Midbrain (tissue), 1 donor: ENCODE results near the gene DNAJB12.

ENCODE experiments used
- DNase-seq: peaks from one replicate; lab custom pipeline; 2025; lab: John Stamatoyannopoulos, UW

The DNAJB12 gene

DNA sequence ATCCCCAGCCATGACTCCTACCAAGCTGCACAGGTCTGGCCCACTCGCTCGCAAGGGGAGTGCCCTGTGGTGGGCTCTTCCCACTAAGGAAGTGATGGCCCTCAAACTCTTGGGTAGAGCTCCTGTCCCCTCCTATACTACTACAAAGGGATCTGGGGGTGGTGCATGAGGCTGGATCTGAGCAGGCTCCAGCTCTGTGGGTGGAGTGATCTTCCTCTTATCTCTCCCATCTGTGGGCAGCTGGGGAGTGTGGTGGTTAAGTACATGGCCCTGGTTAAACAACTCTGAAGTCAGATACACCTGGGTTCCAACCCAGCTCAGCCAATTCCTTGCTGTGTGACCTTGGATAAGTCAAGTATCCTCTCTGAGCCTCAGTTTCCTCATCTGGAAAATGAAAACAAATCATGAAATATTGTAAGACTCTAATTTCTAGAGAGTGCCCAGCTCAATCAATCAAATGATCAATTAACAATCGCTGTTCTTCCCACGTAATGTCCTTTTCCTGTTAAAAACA lies 63.6 kb downstream of the DNAJB12 start:
- DNase-seq, result no peak

DNA sequence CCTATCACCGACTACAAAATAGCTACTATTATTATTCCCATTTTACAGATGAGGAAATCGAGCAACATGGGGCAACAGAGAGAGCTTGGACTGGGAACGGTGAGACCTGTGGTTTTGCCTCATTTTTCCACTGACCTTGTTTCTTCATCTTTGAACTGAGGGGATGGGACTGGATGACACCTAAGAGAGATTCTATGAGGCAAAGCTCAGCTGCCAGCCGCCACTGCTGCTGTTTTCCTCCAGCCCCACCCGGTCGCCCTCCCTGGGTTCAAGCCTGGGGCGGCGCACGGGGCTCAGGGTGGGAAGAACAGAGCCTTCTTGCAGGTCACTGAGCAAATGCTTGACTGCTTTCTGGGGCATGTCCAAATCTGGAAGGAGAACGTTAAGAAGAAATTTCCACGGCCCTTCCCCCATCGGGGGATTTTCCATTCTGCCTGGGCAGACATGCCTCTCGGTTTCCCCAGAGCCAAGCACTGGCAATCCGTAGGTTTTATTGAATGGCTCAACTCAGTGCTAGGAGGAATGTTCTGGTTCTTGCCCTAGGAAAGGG lies 68.7 kb downstream of the DNAJB12 start:
- DNase-seq, result peak; percentile 31

DNA sequence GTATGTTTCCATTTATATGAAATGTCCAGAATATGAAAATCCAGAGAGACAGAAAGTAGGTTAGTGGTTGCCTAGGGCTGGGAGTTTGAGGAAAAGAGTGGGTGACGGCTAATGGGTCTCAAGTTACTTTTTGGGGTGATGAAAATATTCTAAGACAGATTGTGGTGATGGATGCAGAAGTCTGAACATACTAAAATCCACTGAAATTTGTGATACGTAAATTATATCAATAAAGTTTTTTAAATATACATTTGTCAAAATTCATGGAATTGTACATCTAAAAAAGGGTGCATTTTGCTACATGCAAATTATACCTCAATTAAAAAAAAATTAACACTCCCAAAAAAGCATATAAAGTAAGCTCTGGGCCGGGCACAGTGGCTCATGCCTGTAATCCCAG lies 71.6 kb downstream of the DNAJB12 start:
- no peak for DNase-seq
